MM.1S (cell line): ENCODE measurements around the gene HRH3.

Experiments used
- EZH2 ChIP-seq: fragments of 300-600 bp; sonication (generic); optimal IDR thresholded peaks from 2 replicates; pipeline ENCODE3; 2017; ENCODE audit warnings: low read depth, mild to moderate bottlenecking, antibody characterized with exemption, low read length, mixed read lengths
- EZH2phosphoT487 ChIP-seq: fragments of 300-600 bp; sonication (generic); IDR thresholded peaks from 2 replicates; pipeline ENCODE4 v1.6.1; 2018; ENCODE audit warnings: antibody characterized with exemption, low read length
- TF ChIP-seq, protein P1 (sequence below): fragments of 300-600 bp; sonication (generic); IDR thresholded peaks from 2 replicates; pipeline ENCODE4 v1.5.1; 2016; ENCODE audit warnings: antibody characterized with exemption, low read length, mixed read lengths

DNA sequence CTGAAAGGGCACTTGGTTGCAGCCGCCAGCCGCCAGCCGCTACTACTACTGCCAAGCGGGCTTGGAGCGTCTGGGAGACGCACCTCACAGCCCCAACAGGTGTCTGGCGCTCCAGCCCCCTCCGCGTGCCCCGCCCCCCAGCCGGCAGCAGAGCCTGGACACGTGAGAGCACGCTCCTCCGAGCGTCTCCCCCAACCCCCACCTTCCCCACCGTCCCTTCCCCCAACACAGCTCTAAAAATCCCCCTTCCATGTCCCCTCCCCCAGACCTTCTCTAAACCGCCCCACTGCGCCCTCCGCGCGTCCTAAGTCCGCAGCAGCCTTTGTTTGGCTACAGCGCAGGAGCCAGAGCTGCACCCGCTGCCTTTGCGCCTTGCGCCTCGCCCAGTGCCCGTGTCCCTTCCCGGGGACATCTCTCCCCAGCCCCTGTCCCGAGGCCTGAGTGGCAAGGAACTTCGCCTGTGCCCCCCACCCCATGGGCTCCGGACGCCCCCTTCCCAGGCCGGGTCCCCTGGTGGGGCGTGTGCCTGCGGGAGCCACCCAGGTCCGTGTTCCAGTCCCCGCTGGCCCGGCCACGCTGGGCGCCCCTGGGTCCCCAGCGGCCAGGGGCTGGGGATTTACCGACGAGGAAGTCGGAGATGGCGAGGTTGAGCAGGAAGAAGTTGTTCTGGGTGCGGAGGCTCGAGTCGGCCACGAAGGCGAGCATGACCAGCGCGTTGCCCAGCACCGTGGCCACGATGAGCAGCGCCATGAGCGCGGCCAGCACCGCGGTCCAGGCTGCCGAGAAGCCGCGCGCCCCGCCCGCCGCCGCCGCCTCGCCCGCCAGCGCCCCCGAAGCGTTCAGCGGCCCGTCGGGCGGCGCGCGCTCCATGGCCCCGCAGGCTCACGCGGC lies 732 bp downstream of the HRH3 start:
- TF ChIP-seq, protein P1, sequence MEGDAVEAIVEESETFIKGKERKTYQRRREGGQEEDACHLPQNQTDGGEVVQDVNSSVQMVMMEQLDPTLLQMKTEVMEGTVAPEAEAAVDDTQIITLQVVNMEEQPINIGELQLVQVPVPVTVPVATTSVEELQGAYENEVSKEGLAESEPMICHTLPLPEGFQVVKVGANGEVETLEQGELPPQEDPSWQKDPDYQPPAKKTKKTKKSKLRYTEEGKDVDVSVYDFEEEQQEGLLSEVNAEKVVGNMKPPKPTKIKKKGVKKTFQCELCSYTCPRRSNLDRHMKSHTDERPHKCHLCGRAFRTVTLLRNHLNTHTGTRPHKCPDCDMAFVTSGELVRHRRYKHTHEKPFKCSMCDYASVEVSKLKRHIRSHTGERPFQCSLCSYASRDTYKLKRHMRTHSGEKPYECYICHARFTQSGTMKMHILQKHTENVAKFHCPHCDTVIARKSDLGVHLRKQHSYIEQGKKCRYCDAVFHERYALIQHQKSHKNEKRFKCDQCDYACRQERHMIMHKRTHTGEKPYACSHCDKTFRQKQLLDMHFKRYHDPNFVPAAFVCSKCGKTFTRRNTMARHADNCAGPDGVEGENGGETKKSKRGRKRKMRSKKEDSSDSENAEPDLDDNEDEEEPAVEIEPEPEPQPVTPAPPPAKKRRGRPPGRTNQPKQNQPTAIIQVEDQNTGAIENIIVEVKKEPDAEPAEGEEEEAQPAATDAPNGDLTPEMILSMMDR: no peak
- TF ChIP-seq EZH2phosphoT487 (no peak), EZH2 (no peak)
